ENCODE measurements around the gene METAP1D. TPM values are rescaled to one million over a fixed set of nuclear protein-coding genes. Genes with fewer than 3 reads are reported as not detected.

The METAP1D gene
- total RNA-seq, 1 donor from 2014 or later: 6.3 TPM

DNA sequence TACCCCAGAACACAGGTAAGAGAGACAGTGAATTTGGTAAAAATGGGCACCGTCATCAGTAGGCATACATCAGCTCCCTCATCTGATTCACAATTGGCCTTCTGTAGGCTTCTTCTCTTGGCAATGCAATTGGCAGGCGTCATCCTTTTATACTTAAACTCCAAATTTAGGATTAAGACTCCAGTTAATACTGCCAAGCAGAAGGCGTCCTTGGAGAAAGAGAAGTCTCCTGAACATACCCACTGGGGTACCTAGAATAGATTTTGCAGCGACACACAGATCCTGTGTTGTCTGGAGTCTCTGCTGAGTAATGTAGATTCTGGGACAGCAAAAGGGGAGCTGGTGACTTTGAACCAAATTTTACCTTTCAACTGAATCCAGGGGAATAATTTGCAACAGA, 592 bp upstream of the METAP1D start:
- no peak for DNase-seq (ENCODE audit: low read depth)
- Histone ChIP-seq H3K36me3 (ENCODE audit: control insufficient read depth, insufficient read depth, low read length) (no peaks in the 10 kb centered on the region), H3K4me3 (ENCODE audit: low read depth, low read length) (peak overlapping the region; percentile 78), H3K27me3 (ENCODE audit: control insufficient read depth, insufficient read depth, low read length) (no peaks in the 10 kb centered on the region)
- TF ChIP-seq, protein P1, sequence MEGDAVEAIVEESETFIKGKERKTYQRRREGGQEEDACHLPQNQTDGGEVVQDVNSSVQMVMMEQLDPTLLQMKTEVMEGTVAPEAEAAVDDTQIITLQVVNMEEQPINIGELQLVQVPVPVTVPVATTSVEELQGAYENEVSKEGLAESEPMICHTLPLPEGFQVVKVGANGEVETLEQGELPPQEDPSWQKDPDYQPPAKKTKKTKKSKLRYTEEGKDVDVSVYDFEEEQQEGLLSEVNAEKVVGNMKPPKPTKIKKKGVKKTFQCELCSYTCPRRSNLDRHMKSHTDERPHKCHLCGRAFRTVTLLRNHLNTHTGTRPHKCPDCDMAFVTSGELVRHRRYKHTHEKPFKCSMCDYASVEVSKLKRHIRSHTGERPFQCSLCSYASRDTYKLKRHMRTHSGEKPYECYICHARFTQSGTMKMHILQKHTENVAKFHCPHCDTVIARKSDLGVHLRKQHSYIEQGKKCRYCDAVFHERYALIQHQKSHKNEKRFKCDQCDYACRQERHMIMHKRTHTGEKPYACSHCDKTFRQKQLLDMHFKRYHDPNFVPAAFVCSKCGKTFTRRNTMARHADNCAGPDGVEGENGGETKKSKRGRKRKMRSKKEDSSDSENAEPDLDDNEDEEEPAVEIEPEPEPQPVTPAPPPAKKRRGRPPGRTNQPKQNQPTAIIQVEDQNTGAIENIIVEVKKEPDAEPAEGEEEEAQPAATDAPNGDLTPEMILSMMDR (IDR thresholded peaks at IDR 0.05; ENCODE audit: insufficient read depth, low read length, poor library complexity, severe bottlenecking): no peak

DNA sequence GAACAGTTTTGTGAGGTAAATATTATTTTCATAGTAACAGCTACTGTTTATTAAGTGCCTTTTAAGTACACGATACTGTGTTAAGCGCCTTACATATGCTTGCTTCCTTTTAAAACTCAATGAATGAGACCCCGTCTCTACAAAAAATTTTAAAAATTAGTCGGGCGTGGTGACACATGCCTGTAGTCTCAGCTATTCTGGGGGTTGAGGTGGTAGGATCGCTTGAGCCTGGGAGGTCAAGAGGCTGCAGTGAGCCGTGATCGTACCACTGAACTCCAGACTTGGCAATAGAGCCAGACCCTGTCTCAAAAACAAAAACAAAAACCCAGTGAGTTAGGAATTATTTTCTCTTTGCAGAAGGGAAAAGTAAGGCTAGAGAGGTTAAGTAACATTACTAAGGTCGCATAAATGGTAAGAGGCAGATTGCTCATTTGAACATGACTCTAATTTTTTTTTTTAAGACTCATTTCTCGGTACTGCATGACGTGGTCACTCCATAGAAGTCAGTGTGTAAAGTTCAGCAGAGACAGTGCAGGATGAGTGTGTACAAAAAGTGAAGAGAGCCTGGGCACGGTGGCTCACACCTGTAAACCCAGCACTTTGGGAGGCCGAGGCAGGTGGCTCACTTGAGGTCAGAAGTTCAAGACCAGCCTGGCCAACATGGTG, 1.1 kb downstream of the METAP1D start:
- Histone ChIP-seq H3K4me3 (ENCODE audit: low read depth, low read length) (no peak overlapping the region), H3K27me3 (ENCODE audit: control insufficient read depth, insufficient read depth, low read length) (no peaks in the 10 kb centered on the region), H3K36me3 (ENCODE audit: control insufficient read depth, insufficient read depth, low read length) (no peaks in the 10 kb centered on the region)
- DNase-seq (ENCODE audit: low read depth): no peak
- TF ChIP-seq, protein P1 (IDR thresholded peaks at IDR 0.05; ENCODE audit: insufficient read depth, low read length, poor library complexity, severe bottlenecking): no peak

GRCh38 chr2:172007372-172007771, 7.6 kb downstream of the METAP1D start:
- TF ChIP-seq, protein P1 (IDR thresholded peaks at IDR 0.05; ENCODE audit: insufficient read depth, low read length, poor library complexity, severe bottlenecking): no peak

DNA sequence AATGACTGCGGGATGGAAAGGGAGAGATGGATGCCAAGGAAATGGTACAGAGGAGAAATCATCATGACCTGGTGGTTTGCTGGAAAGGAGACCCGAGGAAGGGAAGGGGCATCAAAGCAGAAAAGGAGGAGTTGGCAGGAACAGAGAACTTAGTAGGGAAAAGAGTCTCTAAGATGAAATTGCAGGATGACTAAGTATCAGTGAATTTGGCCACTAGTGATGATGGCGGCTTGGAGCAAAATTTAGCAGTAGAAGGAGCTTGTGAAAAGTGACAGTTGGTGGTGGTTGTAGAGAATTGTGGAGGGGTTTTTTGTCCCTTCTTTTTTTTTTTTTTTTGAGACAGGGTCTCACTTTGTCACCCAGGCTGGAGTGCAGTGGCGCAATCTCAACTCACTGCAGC, 10.1 kb downstream of the METAP1D start:
- Histone ChIP-seq H3K27me3 (ENCODE audit: control insufficient read depth, insufficient read depth, low read length) (no peaks in the 10 kb centered on the region), H3K4me3 (ENCODE audit: low read depth, low read length) (no peak overlapping the region), H3K36me3 (ENCODE audit: control insufficient read depth, insufficient read depth, low read length) (no peaks in the 10 kb centered on the region)
- no peak for DNase-seq (ENCODE audit: low read depth)
- TF ChIP-seq, protein P1 (IDR thresholded peaks at IDR 0.05; ENCODE audit: insufficient read depth, low read length, poor library complexity, severe bottlenecking): no peak

More at GRCh38 chr2:172007372-172007771, 7.6 kb downstream of the METAP1D start:
- Histone ChIP-seq H3K36me3 (ENCODE audit: control insufficient read depth, insufficient read depth, low read length) (no peaks in the 10 kb centered on the region), H3K27me3 (ENCODE audit: control insufficient read depth, insufficient read depth, low read length) (no peaks in the 10 kb centered on the region), H3K4me3 (ENCODE audit: low read depth, low read length) (no peak overlapping the region)
- DNase-seq (ENCODE audit: low read depth): no peak

DNA sequence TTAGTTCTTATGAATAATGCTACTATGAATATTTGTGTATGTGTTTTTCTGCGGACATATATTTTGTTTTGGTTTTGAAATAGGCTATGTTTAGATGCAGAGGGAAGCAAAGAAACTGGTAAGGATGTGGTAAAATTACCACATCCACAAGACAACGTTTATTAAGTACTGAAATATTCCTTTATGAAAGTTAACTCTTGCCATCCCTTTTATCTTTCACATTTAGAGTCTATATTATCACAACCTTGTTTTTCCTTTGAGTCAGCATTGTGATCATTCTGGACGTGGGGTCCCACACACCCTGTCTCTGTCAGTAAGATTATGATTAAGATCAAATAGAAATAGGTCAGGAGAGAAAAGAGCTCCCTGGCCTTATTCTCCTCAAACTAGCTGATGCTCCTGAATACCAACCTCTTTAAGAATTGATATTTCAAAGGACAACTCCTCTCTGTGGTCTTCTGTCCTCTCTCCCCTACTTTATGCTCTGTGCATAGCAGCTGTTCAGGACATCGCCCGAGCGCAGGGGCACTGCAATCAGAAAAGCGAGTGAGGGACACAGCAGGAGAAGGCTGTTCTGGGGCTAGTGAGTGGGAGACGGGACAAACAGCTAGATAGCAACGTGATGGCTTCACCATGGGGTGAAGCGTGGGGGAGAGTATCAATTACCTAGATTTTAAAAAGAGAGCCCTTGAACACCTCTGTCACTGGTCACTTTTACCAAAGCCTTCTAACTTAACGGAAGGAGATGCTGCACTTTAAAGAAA, 12.2 kb downstream of the METAP1D start:
- Histone ChIP-seq H3K27me3 (ENCODE audit: control insufficient read depth, insufficient read depth, low read length) (no peaks in the 10 kb centered on the region), H3K36me3 (ENCODE audit: control insufficient read depth, insufficient read depth, low read length) (no peaks in the 10 kb centered on the region), H3K4me3 (ENCODE audit: low read depth, low read length) (no peak overlapping the region)
- TF ChIP-seq, protein P1 (IDR thresholded peaks at IDR 0.05; ENCODE audit: insufficient read depth, low read length, poor library complexity, severe bottlenecking): no peak
- DNase-seq (ENCODE audit: low read depth): no peak
